BE2C (cell line): Measurements from ENCODE around the gene SGK2.

ENCODE experiments used
- DNase-seq: peaks from one replicate; pipeline ENCODE4 v3.0.0-alpha.2; 2020
- H3K27me3 ChIP-seq: fragments of 250-450 bp; sonication (Bioruptor Pico); 2 replicates; pipeline ENCODE4 v1.5.1; 2020; ENCODE audit warnings: mild to moderate bottlenecking
- H3K36me3 ChIP-seq: fragments of 250-450 bp; sonication (Bioruptor Pico); 2 replicates; pipeline ENCODE4 v1.5.1; 2020; ENCODE audit warnings: mild to moderate bottlenecking
- H3K4me1 ChIP-seq: fragments of 250-450 bp; sonication (Bioruptor Pico); 2 replicates; pipeline ENCODE4 v1.5.1; 2020
- H3K4me3 ChIP-seq: 2 replicates; pipeline ENCODE4 v1.5.1; 2011; ENCODE audit warnings: low read depth, low read length
- H3K9me3 ChIP-seq: fragments of 250-450 bp; sonication (Bioruptor Pico); 2 replicates; pipeline ENCODE4 v1.5.1; 2020
- CTCF ChIP-seq: IDR thresholded peaks from 2 replicates; pipeline ENCODE4 v1.5.1; 2012; ENCODE audit warnings: mild to moderate bottlenecking, low read depth, low read length

Gene SGK2

GRCh38 chr20:43534016-43534415 lies 24.8 kb upstream of the SGK2 start:
- Histone ChIP-seq H3K4me1 (no peaks in the 10 kb centered on the region), H3K9me3 (no peaks in the 10 kb centered on the region), H3K4me3 (no peak overlapping the region), H3K36me3 (no peaks in the 10 kb centered on the region), H3K27me3 (no peaks in the 10 kb centered on the region)
- no peak for TF ChIP-seq CTCF
- DNase-seq, result no peak

GRCh38 chr20:43534791-43535350 lies 24.0 kb upstream of the SGK2 start:
- DNase-seq, result no peak
- H3K4me1 ChIP-seq, result no peaks in the 10 kb centered on the region
- H3K36me3 ChIP-seq, result no peaks in the 10 kb centered on the region
- H3K9me3 ChIP-seq, result no peaks in the 10 kb centered on the region
- no peak overlapping the region for H3K4me3 ChIP-seq
- no peaks in the 10 kb centered on the region for H3K27me3 ChIP-seq
- TF ChIP-seq CTCF, result no peak

GRCh38 chr20:43535370-43536004 lies 23.3 kb upstream of the SGK2 start:
- H3K4me3 ChIP-seq, result no peak overlapping the region
- H3K4me1 ChIP-seq, result no peaks in the 10 kb centered on the region
- no peaks in the 10 kb centered on the region for H3K27me3 ChIP-seq
- DNase-seq, result no peak
- no peaks in the 10 kb centered on the region for H3K9me3 ChIP-seq
- no peaks in the 10 kb centered on the region for H3K36me3 ChIP-seq
- no peak for TF ChIP-seq CTCF

- Histone ChIP-seq H3K4me3 (no peak overlapping the region), H3K4me1 (no peaks in the 10 kb centered on the region), H3K9me3 (no peaks in the 10 kb centered on the region), H3K27me3 (no peaks in the 10 kb centered on the region), H3K36me3 (no peaks in the 10 kb centered on the region)
- TF ChIP-seq CTCF, result no peak
- DNase-seq, result no peak
Observed at GRCh38 chr20:43536041-43536816, 22.6 kb upstream of the SGK2 start.

- H3K4me3 ChIP-seq, result no peak overlapping the region
- DNase-seq, result no peak
- H3K9me3 ChIP-seq, result no peaks in the 10 kb centered on the region
- no peaks in the 10 kb centered on the region for H3K36me3 ChIP-seq
- no peak for TF ChIP-seq CTCF
- no peaks in the 10 kb centered on the region for H3K27me3 ChIP-seq
- no peaks in the 10 kb centered on the region for H3K4me1 ChIP-seq
Observed at GRCh38 chr20:43536817-43537440, 21.9 kb upstream of the SGK2 start.
